ENCODE measurements around the gene CYB5D1.

GRCh38 chr17:7850701-7851437 is 6.9 kb upstream of the CYB5D1 start:
- TF ChIP-seq POLR2A (IDR thresholded peaks at IDR 0.05) (no peak), CTCF (IDR thresholded peaks at IDR 0.05) (no peak)

Data from body of pancreas (tissue), 4 donors.